HG03571 (cell line): ENCODE data around the gene PHF8.

Experiments used
- ATAC-seq: cut with Tn5 transposase; IDR thresholded peaks from one replicate; pipeline ENCODE4 v1.9.1; 2021; ENCODE audit not compliant: unreplicated experiment

Gene PHF8

GRCh38 chrX:54044126-54044876, at the start of gene PHF8:
TSS of gene PHF8 (minus strand) at chrX:54044473. CDS start at chrX:54042728, 1,745 bp downstream.
- peak; percentile 83 for ATAC-seq

DNA sequence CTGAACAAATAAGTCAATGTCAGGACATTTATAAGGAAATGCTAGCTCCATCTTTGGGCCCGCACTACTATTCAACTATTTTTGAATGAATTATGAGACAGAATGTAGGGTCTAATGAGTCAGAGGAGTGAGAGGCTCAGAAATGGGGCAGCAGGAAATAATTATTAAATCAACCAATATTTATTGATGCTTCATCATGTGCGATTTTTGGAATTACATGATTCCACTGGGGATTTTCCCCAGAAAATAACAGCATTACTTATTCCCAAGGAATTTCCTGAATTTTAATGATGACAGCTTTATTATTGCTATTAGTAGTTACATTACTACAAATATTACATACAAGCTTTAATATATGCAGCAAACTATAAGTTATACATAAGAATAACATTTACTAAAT, 49.3 kb upstream of the PHF8 start:
- ATAC-seq = no peak

DNA sequence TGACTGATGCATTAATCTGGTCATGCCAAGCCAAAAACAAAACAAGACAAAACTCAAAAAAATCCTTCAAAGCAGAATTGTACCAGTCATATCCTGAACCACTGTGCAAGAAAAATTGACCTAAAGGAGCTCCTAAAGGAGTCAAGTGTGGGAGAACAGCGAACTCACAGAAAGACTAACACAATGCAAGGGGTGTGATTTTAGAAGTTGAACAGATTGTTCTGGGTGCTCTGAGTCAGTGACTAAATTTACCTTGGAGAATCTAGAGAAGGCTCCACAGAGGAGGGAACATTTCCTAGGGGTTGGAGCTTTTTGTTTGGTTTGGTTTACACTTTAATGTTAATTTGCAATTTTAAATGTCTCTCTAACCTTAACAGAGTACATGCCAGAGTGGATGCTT, 48.9 kb upstream of the PHF8 start:
- no peak for ATAC-seq

DNA sequence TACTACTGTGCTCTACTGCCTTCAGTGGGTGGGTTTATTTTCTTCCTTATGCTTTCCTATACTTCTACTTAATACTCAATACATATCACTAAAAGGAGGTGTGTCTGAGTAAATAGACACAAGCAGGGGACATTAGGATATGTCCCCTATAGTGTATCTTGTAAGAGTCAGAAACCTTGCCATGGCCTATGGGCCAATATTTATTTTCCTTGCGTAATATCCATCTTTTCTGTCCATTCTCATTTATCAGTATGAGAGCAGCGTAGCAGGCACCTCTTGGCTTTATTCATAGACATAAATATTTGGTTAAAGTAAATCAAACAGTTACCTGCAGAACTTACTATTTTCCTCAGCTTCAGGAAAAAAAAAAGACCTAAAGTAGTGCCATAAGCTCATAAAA, 46.6 kb upstream of the PHF8 start:
- no peak for ATAC-seq

- no peak for ATAC-seq
Measured at GRCh38 chrX:54089191-54089590, 44.9 kb upstream of the PHF8 start.

DNA sequence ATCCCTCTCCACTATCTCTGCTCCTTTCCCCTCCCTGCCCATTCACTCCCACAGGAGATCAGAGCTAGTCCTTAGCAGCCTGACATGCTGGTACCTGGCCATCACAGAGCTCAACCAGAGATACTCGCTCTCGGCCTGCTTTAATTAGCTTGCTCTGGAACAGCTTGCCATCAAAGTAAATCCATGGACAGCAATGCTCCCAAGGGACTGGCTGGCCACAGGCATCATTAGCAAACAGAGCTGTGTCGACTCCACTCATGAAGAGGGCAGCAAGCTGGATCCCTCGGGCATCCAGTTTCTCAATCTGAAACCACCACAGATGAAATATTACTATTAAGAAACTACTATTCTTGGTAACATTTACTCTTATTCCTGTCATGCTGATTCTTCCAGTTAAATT, 43.4 kb upstream of the PHF8 start:
- no peak for ATAC-seq

GRCh38 chrX:54085666-54086065, 41.4 kb upstream of the PHF8 start:
- no peak for ATAC-seq

DNA sequence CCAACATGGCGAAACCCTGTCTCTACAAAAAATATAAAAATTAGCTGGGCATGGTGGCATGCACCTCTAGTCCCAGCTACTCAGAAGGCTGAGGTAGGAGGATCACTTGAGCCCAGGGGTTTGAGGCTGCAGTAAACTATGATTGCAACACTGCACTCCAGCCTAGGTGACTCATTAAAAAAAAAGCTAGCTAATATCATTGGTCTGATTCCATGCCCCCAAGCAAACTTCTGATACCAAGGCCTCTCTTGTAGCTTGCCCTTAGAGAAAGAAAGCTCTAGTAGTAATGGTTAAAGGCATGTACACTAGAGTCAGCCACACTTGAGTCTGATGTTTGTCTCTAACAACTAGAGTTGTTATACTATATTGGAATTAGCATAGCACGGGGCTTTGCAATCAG, 32.6 kb upstream of the PHF8 start:
- no peak for ATAC-seq

- ATAC-seq = no peak
Measured at GRCh38 chrX:54074826-54075225, 30.6 kb upstream of the PHF8 start.

GRCh38 chrX:54067766-54068165, 23.5 kb upstream of the PHF8 start:
- ATAC-seq = no peak

- ATAC-seq = no peak
Measured at GRCh38 chrX:54066841-54067240, 22.6 kb upstream of the PHF8 start.

DNA sequence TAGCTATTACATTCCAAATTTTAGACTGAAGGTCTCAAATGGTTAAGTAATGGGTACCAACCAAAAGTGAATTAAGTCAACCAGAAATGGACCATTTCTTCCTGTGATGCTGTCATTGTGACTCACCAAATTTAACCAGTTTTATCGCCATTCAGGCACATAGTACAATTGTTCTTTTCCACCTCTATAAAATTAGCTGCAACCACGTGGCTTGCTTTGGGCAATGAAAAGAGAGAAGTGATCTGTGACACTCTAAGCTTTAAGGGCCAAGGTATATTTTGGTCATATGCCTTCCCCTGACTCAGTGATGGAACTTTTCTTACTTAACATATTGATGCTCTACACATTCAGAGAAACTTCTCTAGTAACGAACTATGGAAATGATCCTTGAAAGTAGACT, 20.3 kb upstream of the PHF8 start:
- ATAC-seq = no peak

GRCh38 chrX:54063361-54063760, 19.1 kb upstream of the PHF8 start:
- no peak for ATAC-seq

DNA sequence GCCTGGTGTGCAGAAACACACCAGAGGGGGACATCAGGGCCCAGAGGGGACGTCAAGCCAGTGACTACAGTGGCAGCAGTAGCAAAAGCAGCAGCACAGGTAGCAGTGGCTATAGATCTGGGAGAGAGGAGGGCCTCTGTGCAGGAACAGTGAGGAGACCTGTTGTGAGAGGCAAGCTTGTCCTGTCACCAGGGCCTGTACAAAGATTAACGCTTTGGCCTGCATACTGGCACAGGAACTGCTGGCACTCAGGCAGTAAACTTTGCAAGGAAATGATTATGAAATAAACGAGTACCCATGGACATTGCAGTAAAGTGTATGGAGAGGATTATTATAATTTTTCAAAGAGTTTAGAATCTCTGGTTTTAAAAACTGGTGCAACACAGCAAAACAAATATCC, 5.5 kb upstream of the PHF8 start:
- ATAC-seq = no peak

DNA sequence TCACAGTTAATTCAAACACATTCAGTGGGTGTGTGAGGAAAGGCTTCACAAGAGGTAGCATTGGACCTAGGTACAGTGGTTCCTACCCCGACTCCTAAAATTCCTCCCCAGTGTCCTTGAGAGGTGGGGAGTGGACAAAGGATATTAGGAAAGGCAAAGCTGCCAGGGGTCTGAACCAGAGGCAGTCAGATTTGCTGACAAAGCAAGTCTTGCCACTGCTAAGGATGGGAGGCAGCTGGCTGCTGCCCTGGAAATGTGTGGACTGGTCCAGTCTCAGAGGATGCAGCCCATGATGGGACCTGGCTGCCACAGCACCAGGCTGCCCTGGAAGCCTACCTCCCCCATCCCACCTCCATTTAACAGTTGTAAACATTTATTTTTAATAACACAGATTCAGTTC, 4.1 kb upstream of the PHF8 start:
- ATAC-seq = no peak

- no peak for ATAC-seq
Measured at GRCh38 chrX:54045563-54046228, 1.4 kb upstream of the PHF8 start.

GRCh38 chrX:54044877-54045338, 635 bp upstream of the PHF8 start:
- ATAC-seq = no peak

DNA sequence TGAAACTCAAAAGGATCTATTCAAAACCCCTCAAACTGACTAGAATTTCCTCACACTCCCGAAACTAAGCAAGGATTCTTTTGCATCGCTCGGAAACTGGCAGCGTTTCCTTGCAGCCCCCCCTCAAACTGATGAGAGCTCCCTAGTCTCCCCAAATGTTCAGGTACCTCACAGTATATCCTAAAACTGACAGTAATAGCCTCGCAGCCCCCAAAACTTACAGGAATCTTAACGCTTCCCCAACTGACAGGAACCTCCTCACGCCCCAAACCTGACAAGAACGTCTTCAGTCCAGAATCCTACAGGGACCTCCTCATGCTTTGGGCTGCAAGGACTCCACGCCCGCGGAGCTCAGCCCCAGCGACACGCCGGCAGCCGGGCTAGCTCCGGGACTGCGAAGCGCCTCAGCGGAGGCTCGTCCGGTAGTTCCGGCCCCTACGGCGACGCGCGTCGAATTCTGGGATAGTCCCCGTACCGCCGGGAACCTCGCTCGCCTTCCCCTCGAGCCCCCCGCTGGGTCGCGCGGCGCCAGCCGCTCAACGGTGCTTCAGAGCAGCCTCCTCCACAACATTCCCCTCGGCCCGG, 640 bp downstream of the PHF8 start:
- ATAC-seq = peak; percentile 15

GRCh38 chrX:54043056-54043455, 1.2 kb downstream of the PHF8 start:
- ATAC-seq = no peak

DNA sequence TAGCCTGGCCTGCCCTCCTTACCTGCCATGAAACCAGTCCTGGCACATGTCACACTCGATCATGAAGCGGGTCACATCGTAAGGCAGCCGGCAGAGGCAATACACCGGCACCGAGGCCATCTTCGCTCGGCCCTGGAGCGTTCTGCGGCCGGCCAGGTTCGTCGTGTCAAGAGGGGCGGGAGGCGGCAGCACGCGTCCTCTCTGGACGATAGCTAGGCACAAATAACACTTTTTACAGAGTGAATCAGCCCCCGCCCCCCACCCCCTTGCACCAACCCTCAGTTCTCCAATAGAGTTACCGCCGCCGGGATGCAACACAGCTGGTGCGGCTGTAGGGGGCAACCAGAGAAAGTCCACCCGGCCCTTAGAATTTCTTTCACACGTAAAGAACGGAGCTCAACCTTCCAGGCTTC, 1.7 kb downstream of the PHF8 start:
- ATAC-seq = no peak

- ATAC-seq = no peak
Measured at GRCh38 chrX:54030329-54030728, 13.9 kb downstream of the PHF8 start.

DNA sequence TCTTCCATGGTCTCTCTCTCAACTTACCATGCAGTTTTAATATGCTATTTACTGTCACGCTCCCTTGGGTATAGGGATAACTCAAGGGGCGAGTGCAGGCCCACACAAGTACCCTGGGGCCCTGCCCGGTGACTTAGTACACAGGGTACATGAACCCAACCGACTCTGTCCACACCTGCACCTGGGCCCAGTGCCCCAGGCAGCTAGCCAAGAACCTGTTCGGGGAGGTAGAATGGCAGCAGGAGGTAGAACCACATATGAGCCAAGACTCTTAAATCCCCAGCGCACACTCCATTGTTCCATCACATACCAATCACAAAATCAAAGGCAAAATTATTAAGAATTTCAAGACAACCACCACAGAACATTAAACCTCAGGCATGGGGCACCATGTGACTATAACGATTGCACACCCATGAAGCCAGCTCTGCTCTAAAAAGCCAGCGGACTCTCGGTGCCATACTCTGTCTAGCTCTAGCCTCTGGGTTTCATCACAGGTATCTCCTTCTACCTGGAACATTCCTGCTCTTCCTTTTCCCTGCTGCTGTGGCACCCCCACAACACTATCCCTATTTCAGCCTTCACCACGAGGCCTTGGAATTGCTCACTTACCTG, 14.6 kb downstream of the PHF8 start:
- no peak for ATAC-seq
